G401.6 (cell line): Measurements from ENCODE around the gene SGCA.

Source experiments
- FAIRE-seq: peaks from 2 replicates; lab custom pipeline; 2012; peaks lifted over from hg19 to GRCh38; lab: Jason Lieb, UNC

SGCA gene

DNA sequence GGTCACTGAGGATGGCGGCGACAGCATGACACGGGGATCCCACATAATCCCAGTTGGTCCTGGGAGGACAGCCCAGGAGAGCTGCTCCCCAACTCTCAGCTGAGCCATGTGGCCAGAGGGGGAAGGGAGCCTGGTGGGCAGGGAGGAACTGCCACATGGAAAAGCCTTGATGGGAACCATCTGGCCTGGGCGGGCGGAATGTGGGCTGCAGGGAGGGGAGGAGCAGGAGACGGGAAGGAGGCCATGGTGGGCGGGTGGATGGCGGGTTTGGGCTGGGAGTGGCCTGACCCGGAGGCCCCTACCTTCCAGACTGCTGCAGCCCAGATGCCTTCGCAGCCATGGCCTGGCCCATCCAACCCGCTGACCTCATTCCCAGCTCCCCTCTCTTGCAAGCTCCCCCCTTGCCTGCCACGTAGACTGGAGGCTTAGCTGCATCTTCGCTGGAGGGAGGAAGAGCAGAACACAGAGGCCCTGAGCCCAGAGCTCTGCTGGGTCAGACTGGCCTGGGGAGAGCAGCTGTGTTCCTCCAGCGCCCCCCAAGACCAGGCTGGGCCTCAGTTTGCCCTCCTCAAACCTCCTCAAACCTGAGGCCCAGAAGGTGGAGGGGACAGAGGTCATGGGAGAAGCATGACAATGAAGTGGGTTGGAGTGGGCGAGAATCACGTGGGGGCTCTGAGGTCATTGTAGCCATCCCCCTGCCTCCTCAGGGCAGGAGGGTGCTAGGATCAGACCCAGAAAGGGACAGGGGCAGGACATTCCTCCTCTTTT, 43.9 kb downstream of the SGCA start:
- FAIRE-seq, result peak; percentile 83

DNA sequence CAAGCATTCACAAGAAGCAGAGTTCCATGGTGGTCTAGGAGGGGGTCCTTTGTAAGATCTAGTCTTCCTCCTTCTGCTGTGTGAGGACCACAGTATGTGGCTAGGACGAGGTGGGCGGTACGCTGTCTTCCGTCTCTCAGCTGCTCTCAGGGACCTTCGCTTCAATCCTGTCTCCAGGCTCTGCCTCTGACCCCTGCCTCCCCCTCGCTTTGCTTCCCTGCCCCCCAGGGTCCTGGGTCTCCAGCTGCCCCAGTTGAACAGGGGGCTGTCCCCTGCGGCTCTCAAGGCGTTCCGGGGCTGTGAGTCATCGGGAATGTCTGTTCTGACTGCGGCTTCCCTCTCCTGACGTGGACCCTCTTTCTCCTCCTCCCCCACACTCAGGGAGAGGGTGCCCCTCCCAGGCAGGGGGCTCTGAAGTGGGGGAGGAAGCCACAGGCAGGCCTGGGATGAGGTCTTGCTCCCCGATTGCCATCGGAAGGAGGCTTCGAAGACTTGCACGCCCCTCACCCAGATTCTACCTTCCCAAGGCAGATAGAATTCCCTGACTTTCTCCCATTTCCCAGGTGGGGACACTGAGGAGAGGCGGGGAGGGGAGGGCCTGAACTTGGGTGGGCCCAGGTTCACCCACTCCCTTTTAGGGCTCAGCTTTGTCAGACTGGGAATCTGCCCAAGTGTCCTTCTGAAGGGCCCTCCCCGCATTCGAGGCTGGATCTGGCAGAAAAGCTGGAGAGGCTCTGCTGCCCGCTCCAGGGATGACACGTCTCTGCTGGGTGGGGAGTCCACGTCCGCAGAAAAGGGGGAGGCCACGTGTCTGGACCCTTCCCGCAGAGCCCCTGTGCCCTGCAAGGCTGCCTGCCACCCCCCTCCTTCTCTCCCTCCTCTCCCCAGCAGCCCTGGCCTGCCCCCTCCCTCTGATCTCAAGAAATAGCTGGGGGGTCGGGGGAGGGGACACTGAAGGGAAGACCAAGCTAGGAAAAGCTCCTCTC, 44.7 kb downstream of the SGCA start:
- FAIRE-seq, result peak; percentile 78

DNA sequence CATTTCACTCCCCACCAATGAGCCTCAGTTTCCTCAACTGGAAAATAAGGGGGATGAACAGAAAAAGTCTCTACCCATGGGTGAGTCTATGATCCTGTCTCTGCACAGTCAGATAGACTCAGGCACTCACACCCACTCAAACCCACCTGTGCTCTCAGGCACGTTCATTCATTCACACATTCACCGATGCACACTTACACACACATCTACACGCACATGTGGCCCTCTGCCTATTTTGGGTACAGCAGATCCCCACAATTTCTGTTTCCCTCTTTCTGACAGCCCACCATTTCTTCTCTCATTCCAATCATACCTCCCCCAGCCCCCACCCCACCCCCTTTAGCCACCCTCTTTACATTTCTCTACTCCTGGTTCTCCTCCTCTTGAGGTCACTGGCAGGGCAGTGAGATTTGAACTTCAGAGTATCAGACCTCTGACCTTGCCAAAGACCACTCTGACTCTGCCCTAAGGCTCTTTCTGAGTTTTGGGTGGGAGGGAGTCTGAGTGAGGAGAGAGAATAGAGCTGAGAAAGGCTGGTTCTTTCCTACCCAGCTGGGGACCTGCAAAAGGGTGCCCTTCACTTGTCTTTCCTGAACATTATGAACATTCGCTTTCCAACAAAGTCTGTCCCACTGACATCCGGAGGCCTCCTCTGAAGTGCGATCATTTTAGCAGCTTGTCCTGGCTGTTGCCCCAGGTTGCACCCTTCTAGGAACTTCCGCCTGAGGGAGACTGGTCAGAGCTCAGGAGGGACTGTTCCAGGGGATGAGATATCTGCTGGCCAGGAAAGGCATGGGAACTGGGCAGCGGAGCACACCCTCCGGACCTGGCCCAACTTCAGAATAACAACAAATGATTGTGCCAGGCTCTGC, 45.7 kb downstream of the SGCA start:
- no peak for FAIRE-seq

DNA sequence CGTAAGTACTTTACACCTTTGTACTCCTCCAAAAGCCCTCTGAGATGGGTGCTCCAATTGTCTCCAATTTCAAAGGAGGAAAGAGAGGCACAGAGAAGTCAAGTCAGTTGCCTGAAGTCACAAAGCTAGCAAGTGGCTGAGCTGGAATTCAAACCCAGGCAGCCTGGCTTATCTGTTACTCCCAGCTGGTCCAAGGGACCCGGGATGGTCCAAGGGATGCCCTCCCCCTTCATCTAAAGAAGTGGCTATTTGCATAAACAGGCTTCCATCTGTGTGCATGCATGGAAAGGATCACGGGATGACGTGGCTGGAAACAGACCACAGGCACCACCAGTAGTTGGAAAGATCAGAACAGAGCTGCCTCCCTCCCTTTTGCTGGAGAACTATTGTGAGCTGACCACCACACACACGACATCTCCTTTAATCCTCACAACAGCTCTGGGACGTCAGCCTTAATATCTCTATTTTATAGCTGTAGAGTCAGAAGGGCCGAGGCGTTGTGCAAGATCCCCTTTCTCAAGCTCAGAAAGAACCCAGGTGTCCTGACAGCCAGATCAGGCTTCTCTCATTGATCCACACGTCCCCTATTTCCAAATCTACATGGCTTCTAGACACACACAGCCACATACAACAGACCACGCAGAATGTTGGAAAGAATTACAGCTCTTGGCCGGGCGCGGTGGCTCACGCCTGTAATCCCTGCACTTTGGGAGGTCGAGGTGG, 46.5 kb downstream of the SGCA start:
- no peak for FAIRE-seq

DNA sequence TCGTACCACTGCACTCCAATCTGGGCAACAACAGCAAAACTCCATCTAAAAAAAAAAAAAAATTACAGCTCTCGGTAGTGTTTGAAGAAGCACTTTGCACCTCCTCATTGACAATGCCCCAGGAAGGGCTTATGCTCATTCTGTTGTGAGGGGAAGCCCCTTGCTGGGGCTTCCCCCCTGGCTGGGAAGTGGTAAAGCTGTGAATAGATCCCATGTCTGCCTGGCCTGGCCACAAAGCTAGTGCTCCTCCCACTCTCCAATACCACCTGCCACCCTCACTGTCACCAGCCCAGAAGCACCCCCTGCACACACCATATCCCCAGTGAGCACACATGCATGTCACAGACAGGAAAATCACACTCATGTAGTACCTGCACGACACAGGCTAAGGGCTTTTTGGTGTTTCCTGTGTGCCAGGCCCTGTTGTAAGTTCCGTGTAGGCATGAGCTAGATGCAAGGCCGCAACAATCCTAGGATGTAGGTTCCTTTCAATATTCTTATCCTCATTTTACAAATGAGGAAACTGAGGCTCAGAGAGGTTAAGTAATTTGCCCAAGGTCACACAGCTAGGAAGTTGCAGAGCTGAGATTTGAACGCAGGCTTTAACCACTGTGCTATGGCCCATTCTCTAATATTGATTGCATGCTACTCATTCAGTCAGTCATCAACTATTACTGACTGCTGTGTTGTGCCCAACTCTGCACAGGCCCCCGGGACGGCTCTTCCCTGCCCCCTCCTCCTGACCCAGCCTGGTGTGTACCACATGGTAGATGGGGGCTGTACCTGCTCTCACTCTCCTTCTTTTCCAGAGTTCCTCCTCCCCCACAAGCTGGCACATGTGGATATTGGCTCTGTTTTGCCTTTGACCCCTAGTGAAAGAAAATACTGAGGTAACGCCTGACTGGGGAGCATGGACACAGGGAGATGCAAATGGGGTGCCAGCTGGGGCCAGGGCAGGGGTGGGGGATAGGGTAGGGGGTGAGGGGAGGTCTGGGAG, 47.5 kb downstream of the SGCA start:
- FAIRE-seq, result no peak

DNA sequence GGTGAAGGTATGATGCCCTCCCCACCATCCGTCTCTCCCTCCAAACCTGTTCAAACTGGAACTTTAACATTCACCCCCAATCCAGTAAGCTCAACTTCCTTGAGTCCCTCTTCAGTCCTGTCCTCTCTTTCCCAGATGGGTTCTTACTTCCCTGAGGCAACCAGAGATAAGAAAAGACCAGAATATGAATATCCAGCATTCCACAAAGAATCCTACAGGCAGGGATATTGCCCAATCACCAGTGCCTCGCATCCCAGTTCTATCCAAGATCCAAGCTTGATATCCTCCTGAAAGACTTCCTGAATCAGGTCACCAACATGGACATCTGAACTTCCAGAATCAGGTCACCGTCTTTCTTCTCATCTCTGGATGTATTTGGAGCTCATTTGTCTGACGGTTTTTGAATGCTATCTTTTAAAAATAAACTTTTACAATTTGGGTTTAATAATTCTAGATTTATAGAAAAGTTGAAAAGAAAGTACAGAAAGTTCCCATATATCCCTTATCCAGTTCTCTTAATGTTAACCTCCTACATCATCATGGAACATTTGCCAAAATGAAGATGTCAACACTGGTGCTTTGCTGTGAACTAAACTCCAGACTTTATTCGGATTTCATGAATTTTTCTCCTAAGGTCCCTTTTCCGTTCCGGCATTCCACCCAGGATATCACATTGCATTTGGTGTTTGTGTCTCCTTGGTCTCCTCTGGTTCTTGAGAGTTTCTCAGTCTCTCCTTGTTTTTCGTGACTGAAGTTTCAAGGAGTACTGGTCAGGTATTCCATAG, 49.4 kb downstream of the SGCA start:
- no peak for FAIRE-seq

DNA sequence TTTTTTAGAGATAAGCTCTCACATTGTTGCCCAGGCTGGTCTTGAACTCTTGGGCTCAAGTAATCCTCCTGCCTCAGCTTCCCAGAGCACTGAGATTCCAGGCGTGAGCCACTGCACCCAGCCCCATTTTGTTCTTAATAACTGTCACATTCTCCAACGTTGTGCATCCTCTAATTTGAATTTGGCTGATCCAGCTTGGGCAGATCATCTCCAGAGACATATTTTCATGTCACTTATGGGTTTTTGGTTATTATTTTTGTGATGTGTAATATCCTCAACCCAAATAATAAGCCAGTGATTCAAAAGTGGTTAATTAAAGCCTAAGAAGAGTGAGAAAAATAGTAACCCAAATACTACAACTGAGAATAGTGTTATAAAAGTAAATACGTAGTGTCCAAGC, 51.8 kb downstream of the SGCA start:
- FAIRE-seq, result peak; percentile 17

DNA sequence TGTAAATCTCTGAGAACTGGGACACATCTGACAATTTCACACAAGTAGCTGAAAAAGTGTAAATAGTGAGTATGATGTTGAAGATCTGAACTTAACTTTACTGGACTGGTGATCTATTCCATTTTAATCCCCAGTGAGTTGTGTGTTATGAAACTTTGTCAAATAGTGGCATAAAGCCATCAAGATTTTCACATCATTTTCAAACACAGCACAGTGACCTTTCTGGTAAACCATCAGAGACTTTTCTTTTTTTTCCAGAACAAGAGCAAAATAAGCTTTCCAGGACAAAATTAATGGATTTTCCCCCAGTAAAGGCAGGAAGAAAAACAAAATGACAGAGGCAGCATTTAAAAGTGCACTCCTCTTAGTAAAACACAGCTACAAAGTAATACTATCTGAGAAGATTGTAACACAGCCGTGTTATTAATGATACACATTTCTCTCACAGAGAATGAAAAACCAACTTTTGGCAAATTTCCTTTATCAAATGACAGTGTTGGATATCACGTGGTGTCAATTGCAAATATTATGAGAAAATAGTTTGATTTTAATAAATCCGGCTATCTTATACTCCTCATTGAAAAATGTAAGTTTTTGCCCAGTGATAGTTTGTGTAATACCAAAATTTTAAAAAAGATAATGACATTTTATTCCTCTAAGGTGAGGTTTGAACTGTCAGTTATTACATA, 52.4 kb downstream of the SGCA start:
- peak; percentile 54 for FAIRE-seq

DNA sequence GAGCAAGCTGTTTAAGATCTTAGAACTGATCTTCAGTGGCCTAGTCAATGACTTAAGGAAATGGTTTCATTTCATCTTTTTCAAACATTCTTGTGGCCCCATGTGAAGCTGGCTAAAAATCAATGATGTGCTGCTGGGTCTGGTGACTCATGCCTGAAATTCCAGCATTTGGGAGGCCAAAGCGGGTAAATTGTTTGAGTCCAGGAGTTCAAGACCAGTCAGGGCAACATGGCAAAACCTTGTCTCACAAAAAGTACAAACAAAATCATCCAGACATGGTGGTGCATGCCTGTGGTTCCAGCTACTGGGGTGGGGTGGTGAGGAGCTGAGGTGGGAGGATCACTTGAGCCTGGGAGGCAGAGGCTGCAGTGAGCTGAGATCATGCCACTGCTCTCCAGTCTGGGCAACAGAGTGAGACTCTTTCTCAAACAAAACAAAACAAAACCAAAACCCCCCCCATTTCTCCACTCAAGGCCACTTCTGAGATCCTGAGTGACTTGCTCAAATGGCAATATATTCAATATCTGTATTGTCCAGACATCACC, 53.0 kb downstream of the SGCA start:
- FAIRE-seq, result no peak

DNA sequence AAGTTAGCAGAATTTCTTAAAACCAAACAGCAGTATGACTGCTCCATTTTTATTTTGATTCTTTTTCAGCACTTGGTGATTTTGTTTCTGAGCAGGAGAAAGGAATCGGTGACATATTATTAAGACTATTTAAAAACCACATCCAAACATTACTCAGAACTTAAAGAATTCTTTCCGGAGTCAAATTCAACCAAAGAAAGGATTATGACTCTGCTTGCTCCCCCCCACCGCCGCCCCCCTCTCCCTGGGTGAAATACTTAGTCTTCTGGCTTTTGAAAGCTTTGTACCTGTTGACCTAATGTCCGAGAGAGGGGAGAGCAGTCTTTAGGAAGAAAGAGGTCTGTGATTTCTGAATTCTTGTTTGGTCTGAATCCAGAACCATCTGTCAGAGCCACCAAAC, 53.5 kb downstream of the SGCA start:
- no peak for FAIRE-seq

DNA sequence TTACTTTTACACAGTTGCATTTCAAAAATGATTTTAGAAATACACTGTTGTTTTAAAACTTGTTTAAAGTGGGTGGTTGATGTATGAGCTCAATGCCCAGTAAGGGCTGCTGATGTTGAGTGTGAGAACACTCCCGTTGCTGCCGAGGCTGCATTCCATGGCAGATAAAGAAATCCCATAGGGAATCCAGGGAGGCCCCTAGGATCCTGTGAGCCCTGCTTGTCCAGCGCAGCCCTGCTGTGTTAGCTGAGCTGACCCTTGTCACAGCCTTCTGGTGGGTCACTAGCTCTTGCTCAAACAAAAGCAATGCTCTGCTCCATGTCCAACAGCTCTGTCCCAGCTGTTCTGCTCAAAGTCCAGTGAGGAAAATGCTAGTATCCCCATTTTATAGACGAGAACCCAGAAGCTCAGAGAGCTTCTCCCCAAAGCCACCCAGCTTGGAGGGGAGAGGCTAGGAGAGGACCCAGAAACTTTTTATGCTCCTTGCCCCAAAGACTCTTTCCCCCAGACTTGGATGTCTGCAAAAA, 54.2 kb downstream of the SGCA start:
- FAIRE-seq, result no peak

DNA sequence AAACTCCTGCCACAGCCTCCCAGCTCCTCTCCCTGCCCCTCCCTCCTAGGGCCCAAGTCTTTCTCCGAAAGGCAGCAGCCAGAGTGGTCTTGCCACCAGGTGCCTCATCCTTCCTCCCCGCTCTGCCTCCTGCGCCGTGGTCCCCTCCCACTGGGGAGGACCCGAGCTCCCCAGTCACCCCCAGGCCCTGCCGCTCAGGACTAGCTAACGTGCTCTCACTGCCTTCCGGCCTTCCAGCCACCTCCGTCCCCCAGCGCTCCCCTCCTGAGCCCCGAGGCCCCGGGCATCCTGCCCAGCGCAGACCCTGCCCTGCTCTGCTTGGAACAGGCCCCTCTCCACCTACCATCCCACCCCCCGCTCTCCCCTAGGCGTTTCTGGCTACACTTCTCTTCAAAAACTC, 55.0 kb downstream of the SGCA start:
- FAIRE-seq, result no peak

DNA sequence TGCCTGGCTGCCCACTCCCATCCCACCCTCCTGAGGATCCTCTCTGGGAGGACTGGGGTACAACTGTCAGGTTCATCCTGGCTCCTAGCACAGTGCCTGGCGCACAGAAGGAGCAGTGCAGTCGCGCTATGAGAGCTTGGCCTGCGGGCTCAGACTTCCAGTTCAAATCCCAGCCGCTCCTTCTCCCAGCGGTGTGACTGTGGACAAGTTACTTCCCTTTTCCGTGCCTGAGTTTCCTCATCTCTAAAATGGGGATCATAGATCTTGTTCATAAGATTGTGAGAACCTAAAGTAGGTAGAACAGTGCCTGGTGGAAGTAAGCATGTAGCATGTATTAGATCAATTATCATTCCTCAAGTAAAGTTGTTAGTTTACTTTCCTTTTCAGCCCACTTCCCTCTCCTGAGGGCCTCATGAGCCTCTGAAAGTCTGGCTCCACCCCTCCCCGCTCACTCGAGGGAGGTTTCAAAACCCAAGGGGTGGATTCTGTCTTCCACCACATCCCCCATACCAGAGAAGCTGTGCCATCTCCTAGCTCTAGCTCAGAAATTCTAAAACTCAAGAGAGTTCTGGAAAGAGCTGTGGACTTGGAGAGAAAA, 55.6 kb downstream of the SGCA start:
- no peak for FAIRE-seq

DNA sequence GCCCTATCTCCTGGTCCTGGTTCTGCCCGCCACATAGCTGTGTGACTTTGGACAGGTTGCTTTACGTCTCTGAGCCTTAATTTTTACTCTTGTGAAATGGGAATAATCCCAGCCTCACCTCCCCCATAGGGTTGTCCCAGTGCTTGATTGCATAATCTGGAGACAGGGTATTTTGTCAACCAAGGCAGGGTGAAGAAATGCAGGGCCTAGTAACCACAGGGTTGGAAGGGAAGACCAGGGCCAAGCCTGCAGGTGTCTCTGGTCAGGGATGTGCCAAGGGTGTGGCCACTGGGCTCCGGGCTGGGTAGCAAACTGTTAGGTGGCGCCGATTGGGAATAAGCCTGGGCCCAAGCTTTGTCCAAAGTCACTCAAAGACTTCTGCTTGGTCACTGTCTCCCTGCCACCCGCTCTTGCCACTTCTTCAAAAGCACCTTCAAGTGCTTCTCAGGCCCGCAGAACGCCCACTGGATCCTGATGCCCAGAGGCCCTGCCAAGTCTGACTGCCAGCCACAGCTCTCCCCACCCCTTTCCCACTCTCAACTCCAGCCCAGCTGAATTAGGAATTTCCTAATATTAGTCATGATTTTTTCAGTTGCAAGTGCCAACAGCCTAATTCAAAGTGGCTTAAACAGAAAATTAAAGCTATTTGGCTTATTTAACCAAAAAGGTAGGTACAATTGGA, 56.2 kb downstream of the SGCA start:
- no peak for FAIRE-seq

DNA sequence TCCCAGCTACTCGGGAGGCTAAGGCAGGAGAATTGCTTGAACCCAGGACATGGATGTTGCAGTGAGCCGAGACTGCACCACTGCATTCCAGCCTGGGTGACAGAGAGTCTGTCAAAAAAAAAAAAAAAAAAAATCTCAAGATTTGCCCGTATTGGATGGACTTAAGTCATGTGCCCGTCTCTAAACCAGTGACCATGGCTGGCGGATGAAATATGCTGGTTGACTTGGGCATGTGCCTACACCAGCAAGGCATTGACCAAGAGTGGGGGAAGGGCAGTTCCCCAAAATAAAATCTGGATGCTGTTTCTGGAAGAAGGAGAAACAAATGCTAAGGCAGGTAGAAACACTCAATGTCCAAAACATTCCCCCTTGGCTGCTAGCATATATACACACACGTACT, 57.1 kb downstream of the SGCA start:
- FAIRE-seq, result no peak
